GM19452 (cell line): Measurements from ENCODE around the gene GNG7.

Experiments used
- ATAC-seq: cut with Tn5 transposase; IDR thresholded peaks from one replicate; pipeline ENCODE4 v1.9.1; 2021; ENCODE audit not compliant: unreplicated experiment

The GNG7 gene

DNA sequence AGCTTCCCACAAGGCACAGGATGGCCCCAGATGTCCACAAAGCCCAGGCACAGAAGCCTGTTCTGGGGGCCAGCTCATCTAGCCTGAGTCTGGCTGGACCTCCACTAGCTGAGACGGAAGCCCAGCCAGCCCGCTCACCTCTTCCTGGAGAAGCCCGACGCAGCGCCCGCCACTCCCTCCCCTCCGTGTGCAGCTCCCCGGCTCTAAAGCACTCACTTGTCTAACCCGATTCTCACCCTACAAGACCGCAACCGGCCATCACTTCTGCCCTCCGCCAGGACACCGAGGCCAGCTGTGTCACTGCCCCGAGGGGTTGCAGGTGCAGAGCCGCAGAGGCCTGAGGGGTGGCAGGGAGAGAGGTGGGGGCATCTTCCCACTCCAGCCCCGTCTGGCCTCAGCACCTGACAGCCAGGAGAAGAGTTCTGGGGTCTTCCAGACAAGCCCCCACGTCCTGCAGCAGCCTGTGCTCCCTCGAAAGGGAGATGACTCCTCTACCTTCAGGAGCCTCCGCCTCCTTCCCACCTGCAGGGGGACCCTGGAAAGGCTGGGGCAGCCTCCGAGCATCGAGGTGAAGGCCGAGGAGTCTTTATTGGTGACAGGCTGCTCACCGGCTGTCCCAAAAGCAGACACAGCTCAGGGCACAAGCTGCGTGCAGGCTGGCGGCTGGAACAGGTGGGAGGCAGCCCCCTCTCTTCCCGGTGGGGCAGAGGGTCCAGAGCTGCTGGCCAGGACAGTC, 24.6 kb upstream of the GNG7 start:
- no peak for ATAC-seq

GRCh38 chr19:2726160-2726855, 23.8 kb upstream of the GNG7 start:
- no peak for ATAC-seq

GRCh38 chr19:2724148-2724557, 21.7 kb upstream of the GNG7 start:
- no peak for ATAC-seq

GRCh38 chr19:2723747-2724146, 21.3 kb upstream of the GNG7 start:
- no peak for ATAC-seq

DNA sequence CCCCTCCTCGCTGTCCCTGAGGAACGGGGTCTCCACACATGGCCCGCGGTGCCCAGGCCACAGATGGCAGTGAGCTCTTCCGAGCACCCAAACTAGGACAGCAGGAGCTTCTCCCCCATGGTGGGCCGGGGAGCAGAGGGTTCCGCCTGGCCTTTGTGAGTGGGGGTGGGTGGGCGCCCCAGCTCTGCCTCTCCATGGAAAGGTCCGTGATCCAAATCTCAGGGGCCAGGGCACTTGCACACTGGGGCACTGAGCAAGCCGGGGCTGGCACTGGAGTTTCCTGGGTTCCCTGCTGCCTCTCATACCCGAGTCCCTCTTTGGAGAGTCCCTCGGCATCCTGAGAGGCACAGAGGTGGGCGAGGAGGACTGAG, 20.8 kb upstream of the GNG7 start:
- no peak for ATAC-seq

DNA sequence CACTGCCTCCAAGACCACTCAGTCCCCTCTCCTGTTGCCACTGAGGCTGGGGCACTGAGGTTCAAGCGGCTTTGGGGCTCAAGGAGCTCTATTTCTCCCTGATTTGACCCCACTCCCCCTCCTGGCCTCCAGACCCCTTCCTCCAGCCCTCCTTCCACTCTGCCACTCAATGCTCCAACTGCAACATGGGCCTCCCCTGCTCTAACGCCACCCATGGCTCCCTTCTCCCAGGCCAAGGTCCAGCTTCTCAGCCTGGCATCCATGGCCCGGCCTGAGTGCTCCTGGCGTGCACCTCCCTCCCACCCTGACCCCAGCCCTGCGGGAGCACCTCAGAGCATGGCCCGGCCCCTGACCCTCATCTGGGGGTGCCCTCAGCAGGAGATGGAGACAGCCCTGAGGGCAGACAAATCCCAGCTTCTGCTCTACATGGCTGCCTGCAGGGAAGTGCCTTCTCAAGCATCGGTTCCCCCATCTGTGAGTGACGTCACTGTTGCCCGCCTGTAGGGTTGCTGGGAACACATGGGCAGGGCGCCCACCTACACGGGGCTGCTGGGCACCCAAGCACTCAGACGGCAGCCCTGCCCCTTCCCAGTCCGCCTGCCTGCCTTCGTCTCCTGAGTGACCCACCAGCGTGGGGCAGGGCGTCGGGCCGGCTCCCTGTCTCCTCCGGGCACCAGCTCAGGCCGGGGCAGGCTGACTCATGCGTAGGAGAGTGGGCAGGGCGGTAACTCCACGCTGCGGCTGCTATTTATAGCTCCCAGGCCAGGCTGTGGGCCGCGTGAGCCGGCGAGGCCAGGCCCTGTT, 20.2 kb upstream of the GNG7 start:
- no peak for ATAC-seq

- ATAC-seq: no peak
Observed at GRCh38 chr19:2721570-2722540, 19.4 kb upstream of the GNG7 start.

- no peak for ATAC-seq
Observed at GRCh38 chr19:2720777-2721569, 18.5 kb upstream of the GNG7 start, which contains the start of gene DIRAS1. DIRAS1 (minus strand) TSS chr19:2721372; CDS start chr19:2717806, 3,566 bp downstream.

- no peak for ATAC-seq
Observed at GRCh38 chr19:2719920-2720776, 17.7 kb upstream of the GNG7 start.

- no peak for ATAC-seq
Observed at GRCh38 chr19:2719232-2719735, 16.8 kb upstream of the GNG7 start.

GRCh38 chr19:2717638-2718541, 15.4 kb upstream of the GNG7 start:
- ATAC-seq: no peak

GRCh38 chr19:2716722-2717637, 14.5 kb upstream of the GNG7 start:
- no peak for ATAC-seq

DNA sequence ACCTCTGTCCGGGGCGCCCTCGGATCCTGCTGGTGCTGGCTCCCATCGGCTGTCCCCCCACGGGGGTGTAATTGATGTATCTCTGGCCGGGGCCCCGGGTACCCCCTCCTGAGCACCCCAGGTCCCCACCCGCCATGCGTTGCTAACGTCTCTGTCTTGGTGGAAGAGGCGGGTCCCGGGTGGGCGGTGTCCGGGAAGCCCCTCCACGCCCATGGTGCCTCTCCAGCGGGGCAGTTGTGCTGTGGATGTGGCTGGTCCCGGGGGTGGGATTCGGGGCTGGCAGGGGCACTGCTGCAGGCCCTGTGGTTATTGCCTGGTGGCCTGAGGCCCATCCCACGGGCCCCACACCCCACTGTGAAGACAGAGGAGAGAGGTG, 13.8 kb upstream of the GNG7 start:
- no peak for ATAC-seq

DNA sequence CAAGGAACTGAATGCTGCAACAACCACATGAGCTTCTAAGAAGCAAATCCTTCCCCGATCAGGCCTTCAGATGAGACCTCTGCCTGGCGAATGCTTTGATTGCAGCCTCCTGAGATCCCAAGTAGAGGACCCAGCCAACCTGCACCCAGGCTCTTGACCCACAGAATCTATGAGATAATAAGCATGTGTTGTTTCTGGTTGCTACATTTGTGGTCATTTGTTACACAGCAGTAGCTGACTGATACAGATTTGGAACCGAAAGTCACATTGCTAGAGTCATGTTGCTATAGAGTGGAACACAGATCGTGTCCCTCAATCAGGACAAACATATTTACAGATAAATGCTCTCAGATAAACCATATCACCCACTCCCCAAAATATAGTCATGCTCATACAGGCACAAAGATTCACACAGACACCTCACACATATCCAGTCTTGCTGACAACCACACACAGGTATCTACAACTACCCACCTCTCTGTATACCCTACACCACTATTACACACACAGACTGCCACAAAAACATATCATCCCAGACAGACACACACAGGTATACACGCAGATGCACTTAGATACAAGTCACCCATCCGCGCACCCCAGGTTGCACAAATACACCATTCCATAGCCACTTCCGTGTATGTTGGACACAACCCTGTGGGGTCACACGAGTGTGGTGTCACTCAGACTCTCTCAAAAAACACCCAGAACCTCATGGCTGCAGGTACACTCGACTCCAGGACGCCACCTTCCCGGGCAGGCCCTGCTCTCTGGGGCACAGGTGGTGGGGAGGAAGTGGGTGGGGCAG, 13.2 kb upstream of the GNG7 start:
- ATAC-seq: no peak

DNA sequence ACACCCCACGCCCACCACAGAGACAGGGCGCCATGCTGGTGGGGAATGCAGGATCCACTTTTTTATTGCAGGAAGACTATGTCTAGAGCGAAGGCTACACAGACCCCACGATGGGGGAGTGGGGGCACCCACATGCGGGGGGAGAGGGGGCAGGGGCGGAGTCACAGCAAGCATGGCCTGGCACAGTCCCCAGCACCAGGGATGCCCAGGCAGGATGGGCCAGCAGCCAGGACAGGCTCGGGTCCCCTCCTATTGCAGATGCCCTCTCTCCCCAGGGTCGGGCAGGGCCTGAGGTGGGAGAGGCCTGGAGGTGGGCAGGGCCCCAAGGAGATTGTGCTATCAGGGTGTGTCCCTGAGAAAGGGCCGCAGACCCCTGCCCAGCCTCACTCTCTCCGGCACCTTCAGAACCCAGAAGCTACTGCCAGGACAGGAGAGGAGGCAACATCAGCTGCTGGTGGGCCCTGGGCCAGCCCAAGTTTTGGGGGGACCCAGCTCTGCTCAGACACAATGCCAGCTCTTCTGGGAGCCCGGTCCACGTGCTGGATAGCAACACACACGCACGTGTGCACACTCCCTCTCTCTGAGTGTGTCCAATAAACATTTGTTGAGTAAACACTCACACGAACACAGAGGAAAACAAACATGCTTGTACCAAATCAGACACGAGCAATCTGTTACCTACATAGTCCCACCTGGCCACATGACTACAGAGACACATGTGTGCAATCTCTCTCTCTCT, 12.2 kb upstream of the GNG7 start:
- ATAC-seq: no peak
